ENCODE measurements around the gene PILRA.
"Not testable (repeated sequence)": the region's sequence is repeated elsewhere in the genome, so short reads cannot be mapped to it uniquely, and the experiment has no call there.

- not testable (repeated sequence) for TF ChIP-seq CTCF, POLR2A (IDR thresholded peaks at IDR 0.05)
Measured at GRCh38 chr7:100324194-100324593, 49.1 kb upstream of the PILRA start.
